Ishikawa (cell line): ENCODE data around the gene SYNJ1.

Experiments used
- CEBPB ChIP-seq: IDR thresholded peaks from 2 replicates; pipeline ENCODE4 v1.6.1; 2012
- EP300 ChIP-seq: IDR thresholded peaks from 2 replicates; pipeline ENCODE4 v1.6.1; 2012; ENCODE audit warnings: borderline replicate concordance
- USF1 ChIP-seq: IDR thresholded peaks from 2 replicates; pipeline ENCODE4 v1.6.1; 2012
- TF ChIP-seq, protein P1 (sequence below): IDR thresholded peaks from 2 replicates; pipeline ENCODE4 v1.6.1; 2012

DNA sequence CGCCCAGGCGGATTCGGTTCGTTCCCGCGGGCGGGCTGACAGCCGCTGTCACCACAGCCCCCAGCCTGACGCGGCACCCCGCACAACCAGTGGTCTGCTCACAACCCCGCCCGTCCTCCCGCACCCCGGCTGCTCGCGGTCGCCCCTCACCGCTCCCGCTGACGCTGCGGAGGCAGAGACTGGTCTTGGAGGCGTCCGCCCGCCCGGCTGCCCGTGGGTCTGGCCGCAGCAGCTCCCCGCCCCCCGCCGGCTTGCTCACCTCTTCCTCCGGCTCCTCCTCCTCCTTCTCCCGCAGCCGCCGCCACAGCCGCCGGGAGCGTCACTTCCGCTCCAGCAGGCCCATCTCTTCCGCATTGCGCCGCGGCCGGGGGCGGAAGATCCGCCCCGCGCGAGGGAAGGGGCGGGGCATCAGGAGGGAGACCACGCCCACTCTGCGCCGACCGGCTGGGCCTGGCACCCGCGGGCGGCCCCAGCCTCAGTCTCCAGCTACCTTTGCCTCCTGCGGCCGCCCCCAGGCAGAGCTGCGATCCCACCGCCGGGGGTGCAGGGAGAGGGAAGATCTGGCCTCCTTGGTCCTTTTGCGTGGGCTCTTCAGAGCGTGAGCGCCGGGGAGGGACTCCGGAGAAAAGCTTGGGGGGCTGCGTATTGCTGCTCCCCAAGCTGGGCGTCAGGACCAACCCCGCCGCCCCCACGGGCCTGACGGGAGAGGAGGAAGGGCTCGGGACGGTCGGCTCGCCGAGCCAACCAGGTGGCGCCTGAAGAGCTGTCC is at the start of gene SYNJ1:
- no peak for TF ChIP-seq CEBPB
- TF ChIP-seq EP300 = no peak
- TF ChIP-seq, protein P1, sequence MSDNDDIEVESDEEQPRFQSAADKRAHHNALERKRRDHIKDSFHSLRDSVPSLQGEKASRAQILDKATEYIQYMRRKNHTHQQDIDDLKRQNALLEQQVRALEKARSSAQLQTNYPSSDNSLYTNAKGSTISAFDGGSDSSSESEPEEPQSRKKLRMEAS = peak; percentile 77
- TF ChIP-seq USF1 = no peak
